Renal cortical epithelial cell (primary cell): ENCODE measurements around the gene HSD17B13. TPM values are rescaled to one million over a fixed set of nuclear protein-coding genes. Genes with fewer than 3 reads are reported as not detected.
"Not testable (repeated sequence)": the region's sequence is repeated elsewhere in the genome, so short reads cannot be mapped to it uniquely, and the experiment has no call there.

ENCODE experiments used
- DNase-seq: peaks from one replicate; pipeline ENCODE4 v3.0.0-alpha.2; 2011; ENCODE audit warnings: low read depth
- total RNA-seq: library from RNA; depleted of rRNA; stranded (reverse); fragments of >200 nt; gene quantifications from 2 replicates; pipeline ENCODE4 v1.2.3, GENCODE V29; 2014

Gene HSD17B13
- total RNA-seq = 0.05 TPM in 1 of 2 replicates, not detected in the other

GRCh38 chr4:87322754-87323153 is at the start of gene HSD17B13:
TSS of gene HSD17B13 (minus strand) at chr4:87322882. CDS start at chr4:87322841, 41 bp downstream.
- no peak for DNase-seq

GRCh38 chr4:87370068-87370467 is 47.4 kb upstream of the HSD17B13 start:
- DNase-seq = no peak

GRCh38 chr4:87366521-87367162 is 44.0 kb upstream of the HSD17B13 start:
- DNase-seq = no peak

GRCh38 chr4:87365348-87365747 is 42.7 kb upstream of the HSD17B13 start:
- DNase-seq = no peak

- no peak for DNase-seq
Measured at GRCh38 chr4:87363552-87363951, 40.9 kb upstream of the HSD17B13 start.

GRCh38 chr4:87360338-87360935 is 37.8 kb upstream of the HSD17B13 start:
- DNase-seq = no peak

GRCh38 chr4:87359258-87359657 is 36.6 kb upstream of the HSD17B13 start:
- DNase-seq = no peak

GRCh38 chr4:87356832-87357526 is 34.3 kb upstream of the HSD17B13 start:
- peak; percentile 15 for DNase-seq

GRCh38 chr4:87354168-87355102 is 31.8 kb upstream of the HSD17B13 start:
- peak; percentile 31 for DNase-seq

GRCh38 chr4:87353592-87353991 is 30.9 kb upstream of the HSD17B13 start:
- peak; percentile 8 for DNase-seq

GRCh38 chr4:87345139-87345538 is 22.5 kb upstream of the HSD17B13 start:
- no peak for DNase-seq

- DNase-seq = no peak
Measured at GRCh38 chr4:87342872-87343271, 20.2 kb upstream of the HSD17B13 start.

- not testable (repeated sequence) for DNase-seq
Measured at GRCh38 chr4:87341954-87342635, 19.4 kb upstream of the HSD17B13 start.

GRCh38 chr4:87339440-87339839 is 16.8 kb upstream of the HSD17B13 start:
- DNase-seq = no peak

- DNase-seq = no peak
Measured at GRCh38 chr4:87337361-87337760, 14.7 kb upstream of the HSD17B13 start.

GRCh38 chr4:87333267-87333666 is 10.6 kb upstream of the HSD17B13 start:
- no peak for DNase-seq

- DNase-seq = no peak
Measured at GRCh38 chr4:87330761-87331160, 8.1 kb upstream of the HSD17B13 start.

- no peak for DNase-seq
Measured at GRCh38 chr4:87327136-87327535, 4.5 kb upstream of the HSD17B13 start.

GRCh38 chr4:87326460-87326859 is 3.8 kb upstream of the HSD17B13 start:
- no peak for DNase-seq

GRCh38 chr4:87321888-87322287 is 794 bp downstream of the HSD17B13 start:
- DNase-seq = no peak

- peak; percentile 49 for DNase-seq
Measured at GRCh38 chr4:87317527-87317926, 5.2 kb downstream of the HSD17B13 start.
